HG02588 (cell line): ENCODE measurements around the gene SH3BGRL2.
"Not testable (repeated sequence)": the region's sequence is repeated elsewhere in the genome, so short reads cannot be mapped to it uniquely, and the experiment has no call there.

ENCODE experiments used
- ATAC-seq: cut with Tn5 transposase; IDR thresholded peaks from one replicate; pipeline ENCODE4 v1.9.1; 2021; ENCODE audit warnings: mild to moderate bottlenecking, moderate library complexity; ENCODE audit not compliant: unreplicated experiment

Gene SH3BGRL2

DNA sequence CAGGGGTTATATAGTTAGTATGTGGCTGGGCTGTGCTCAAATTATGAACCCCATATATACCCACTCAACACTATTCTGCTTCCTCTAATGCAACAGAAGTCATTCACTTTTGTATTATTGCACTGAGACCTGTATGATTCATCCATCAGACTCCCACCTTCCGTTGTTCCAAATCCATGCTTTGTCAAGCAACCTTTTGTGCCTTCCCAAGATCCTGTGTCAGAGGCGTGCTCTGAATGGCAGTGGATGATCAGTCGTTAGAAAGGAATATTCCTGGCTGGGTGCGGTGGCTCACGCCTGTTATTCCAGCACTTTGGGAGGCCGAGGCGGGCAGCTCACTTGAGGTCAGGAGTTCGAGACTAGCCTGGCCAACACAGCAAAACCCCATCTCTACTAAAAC lies 103.2 kb downstream of the SH3BGRL2 start:
- ATAC-seq: no peak

DNA sequence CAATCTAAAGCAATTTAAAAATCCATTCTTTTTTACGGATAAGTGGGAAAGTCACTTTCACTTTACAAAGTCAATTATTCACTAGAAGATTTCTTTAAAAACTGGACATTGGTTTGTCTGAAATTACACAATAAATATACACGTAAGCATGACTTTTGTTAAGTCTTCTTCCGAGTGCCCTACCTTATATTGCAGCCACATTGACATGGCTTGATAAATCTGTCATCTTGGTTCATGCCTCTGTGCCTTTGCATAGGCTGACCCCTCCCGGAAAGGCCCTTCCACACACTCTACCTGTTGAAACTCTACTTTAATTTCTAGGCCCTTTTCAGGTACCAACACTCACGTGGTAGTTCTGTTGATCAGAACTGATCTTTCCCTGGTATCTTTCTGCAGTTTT lies 104.1 kb downstream of the SH3BGRL2 start:
- ATAC-seq: no peak

DNA sequence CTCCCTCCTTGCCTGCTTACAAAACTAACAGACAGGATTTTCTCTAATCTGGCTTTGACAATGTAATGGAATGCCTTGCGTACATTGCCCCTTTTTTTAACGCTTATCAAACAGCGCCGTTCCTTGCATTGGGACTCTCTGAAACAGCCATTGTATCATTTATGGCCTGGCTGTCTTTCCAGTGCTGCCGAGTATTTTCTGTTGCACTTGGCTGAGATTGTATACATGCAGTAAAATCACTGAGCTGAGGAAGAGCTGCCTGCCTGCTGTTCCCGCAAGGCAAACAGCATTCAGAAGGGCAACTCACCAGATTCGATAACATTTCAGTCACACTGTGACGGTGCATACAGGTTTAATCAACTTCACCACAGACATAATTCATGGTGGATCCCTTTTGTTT lies 106.0 kb downstream of the SH3BGRL2 start:
- no peak for ATAC-seq

DNA sequence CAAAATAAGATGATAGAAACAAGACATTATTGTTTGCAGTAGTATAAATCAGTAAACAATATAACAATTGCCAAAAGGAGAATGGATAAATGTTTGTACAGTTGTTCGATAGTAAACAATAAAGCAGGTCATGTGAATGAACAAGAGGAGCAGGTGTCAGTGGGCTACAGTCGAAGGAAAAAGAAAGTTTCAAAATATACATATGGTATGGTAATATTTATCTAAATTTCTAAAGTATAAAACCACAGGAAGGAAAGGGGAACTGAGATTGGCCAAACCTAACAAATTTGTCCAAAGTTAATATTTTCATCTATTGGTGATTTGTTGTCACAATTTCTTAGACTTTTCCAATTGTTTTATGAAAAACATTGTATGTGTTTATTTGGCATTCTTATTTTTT lies 110.9 kb downstream of the SH3BGRL2 start:
- no peak for ATAC-seq

DNA sequence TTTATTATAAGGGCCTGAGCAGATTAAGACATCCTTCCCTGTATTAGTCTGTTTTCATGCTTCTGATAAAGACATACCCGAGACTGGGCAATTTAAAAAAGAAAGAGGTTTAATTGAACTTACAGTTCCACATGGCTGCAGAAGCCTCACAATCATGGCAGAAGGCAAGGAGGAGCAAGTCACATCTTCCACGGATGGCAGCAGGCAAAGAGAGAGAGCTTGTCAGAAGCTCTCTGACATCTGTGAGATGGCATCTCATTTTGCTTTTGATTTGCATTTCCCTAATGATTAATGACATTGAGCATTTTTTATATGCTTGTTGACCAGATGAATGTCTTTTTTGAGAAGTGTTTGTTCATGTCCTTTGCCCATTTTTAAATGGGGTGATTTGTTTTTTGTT lies 114.2 kb downstream of the SH3BGRL2 start:
- not testable (repeated sequence) for ATAC-seq

DNA sequence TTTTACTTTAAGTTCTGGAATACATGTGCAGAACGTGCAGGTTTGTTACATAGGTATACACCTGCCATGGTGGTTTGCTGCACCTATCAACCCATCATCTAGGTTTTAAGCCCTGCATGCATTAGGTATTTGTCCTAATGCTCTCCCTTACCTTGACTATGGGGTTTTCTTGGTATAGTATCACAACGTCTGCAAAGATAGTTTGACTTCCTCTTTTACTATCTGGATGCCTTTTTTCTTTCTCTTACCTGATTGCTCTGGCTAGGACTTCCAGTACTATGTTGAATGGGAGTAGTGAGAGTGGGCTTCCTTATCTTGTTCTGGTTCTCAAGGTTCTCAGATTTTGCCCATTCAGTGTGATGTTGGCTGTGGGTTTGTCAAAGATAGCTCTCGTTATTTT lies 115.2 kb downstream of the SH3BGRL2 start:
- ATAC-seq: not testable (repeated sequence)

DNA sequence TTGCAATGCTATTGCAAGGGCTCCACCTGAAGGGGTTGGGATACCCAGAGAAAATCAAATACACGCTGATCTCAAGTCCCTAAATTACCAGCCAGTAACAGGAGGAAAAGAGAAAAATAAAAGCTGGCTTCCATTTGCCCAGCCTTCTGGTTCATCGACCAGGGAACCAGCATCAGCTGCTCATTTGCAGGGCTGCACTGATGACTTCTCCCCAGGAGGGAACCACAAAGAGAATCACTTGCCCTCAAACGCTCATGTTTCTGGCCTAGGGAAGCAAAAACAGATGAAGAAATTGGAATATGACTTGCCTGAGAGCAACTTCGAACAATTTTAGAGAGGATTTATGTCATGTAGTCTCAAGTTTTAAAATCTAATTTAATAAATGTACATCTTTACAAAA lies 119.7 kb downstream of the SH3BGRL2 start:
- no peak for ATAC-seq
